ENCODE results near the gene VAMP5.

The VAMP5 gene

DNA sequence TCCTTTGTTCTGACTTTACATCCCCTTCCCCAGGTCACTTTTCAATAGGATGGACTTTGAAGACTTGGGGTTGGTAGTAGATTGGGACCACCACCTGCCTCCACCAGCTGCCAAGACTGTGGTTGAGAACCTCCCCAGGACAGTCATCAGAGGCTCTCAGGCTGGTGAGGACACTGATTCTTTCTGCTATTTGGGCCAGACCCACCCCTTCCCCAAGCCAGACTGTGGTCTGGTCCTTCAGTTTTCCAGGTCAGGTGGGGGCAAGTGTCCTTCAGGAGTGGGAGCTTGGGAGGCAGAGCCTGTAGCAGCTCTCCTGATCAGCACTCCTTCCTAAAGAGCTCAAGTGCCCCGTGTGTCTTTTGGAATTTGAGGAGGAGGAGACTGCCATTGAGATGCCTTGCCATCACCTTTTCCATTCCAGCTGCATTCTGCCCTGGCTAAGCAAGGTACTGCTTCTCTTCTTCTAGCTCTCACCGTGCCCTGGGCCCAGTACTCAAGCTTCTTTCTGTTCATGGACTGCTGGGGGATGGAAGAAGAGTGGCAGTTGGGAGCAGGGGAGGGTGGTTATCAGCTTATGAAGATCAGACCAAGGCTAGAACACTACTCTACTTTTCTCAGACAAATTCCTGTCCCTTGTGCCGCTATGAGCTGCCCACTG lies 12.4 kb downstream of the VAMP5 start:
- in situ Hi-C loops (cut with HindIII; ENCODE audit: low pct_ligation_motif_present, low sequenced_read_pairs), result no loop called here
- no peak for DNase-seq
- no peak overlapping the region for H3K27ac ChIP-seq
- no peak for TF ChIP-seq CTCF (IDR thresholded peaks at IDR 0.05; ENCODE audit: low read depth, low read length, missing control alignments)
- peak overlapping the region; percentile 98 for H3K4me3 ChIP-seq (ENCODE audit: low read depth, low read length)
- peaks cover 15% of the 10 kb centered on the region for H3K36me3 ChIP-seq (replicated peaks)
- no peaks in the 10 kb centered on the region for H3K27me3 ChIP-seq (replicated peaks)

DNA sequence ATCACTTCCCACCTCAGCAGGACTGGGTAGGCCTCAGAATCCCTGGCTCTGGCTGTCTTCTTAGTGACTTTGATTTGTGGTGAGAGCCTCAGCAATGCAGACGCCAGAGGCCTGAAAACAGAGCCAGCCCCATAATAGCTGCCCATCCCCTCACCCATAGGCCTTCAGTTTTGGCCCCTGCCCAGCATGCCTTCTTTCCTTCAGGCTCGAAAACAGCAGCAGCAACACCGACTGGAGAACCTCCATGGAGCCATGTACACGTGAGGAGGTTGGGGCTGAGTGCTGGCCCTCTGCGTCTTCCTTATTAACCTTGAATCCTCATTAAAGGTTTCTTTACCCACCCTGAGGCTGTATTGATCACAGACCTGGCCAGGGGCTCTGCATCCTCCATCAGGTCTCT lies 13.0 kb downstream of the VAMP5 start:
- no peak overlapping the region for H3K4me3 ChIP-seq (ENCODE audit: low read depth, low read length)
- no peak overlapping the region for H3K27ac ChIP-seq
- in situ Hi-C loops (cut with HindIII; ENCODE audit: low pct_ligation_motif_present, low sequenced_read_pairs), result no loop called here
- H3K27me3 ChIP-seq (replicated peaks), result no peaks in the 10 kb centered on the region
- TF ChIP-seq CTCF (IDR thresholded peaks at IDR 0.05; ENCODE audit: low read depth, low read length, missing control alignments), result no peak
- peaks cover 15% of the 10 kb centered on the region for H3K36me3 ChIP-seq (replicated peaks)
- DNase-seq, result no peak

DNA sequence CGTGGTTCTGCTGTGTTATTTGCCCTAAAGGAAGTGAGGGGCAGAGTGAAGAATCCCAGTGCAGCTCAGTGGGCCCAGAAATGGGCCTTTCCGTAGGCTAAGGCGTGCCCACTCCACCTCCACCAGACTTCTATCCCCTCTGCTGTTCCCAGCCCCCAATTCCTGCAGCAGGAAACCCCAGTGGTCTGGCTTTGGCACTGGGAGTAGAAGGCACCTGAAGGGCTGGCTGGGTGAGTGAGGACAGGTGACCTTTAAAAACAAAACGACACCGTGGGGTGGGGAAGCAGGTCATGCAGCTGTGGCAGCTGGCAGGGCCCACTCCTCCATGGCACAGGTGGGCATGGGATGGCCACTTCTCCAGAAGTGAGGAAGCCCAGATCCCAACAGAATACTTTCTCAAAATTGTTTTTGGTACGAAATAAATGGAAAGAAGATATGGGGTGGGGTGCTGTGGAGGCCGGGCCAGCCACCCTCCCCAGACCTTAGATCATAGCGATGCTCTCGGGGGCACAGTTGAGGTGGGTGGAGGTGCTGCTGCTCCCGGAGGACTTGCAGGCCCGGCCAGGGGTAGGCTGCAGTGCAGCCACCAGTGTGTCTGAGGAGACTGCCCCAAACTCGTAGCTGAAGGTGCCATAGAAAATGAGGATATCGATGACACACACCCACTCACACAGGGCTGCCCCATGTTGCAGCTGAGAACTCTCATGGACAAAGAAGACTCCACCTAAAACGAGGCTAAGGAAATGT lies 14.5 kb downstream of the VAMP5 start:
- H3K27me3 ChIP-seq (replicated peaks), result no peaks in the 10 kb centered on the region
- in situ Hi-C loops (cut with HindIII; ENCODE audit: low pct_ligation_motif_present, low sequenced_read_pairs), result no loop called here
- TF ChIP-seq CTCF (IDR thresholded peaks at IDR 0.05; ENCODE audit: low read depth, low read length, missing control alignments), result no peak
- H3K27ac ChIP-seq, result no peak overlapping the region
- no peak overlapping the region for H3K4me3 ChIP-seq (ENCODE audit: low read depth, low read length)
- peaks cover 15% of the 10 kb centered on the region for H3K36me3 ChIP-seq (replicated peaks)
- no peak for DNase-seq

GRCh38 chr2:85599468-85600234 lies 15.4 kb downstream of the VAMP5 start:
- no peak for DNase-seq
- peaks cover 15% of the 10 kb centered on the region for H3K36me3 ChIP-seq (replicated peaks)
- in situ Hi-C loops (cut with HindIII; ENCODE audit: low pct_ligation_motif_present, low sequenced_read_pairs), result no loop called here
- TF ChIP-seq CTCF (IDR thresholded peaks at IDR 0.05; ENCODE audit: low read depth, low read length, missing control alignments), result no peak
- no peak overlapping the region for H3K4me3 ChIP-seq (ENCODE audit: low read depth, low read length)
- H3K27ac ChIP-seq, result no peak overlapping the region
- no peaks in the 10 kb centered on the region for H3K27me3 ChIP-seq (replicated peaks)

GRCh38 chr2:85600235-85600575 lies 16.0 kb downstream of the VAMP5 start:
- DNase-seq, result no peak
- Histone ChIP-seq H3K4me3 (ENCODE audit: low read depth, low read length) (no peak overlapping the region), H3K36me3 (replicated peaks) (peaks cover 15% of the 10 kb centered on the region), H3K27me3 (replicated peaks) (no peaks in the 10 kb centered on the region), H3K27ac (no peak overlapping the region)
- in situ Hi-C loops (cut with HindIII; ENCODE audit: low pct_ligation_motif_present, low sequenced_read_pairs), result no loop called here
- TF ChIP-seq CTCF (IDR thresholded peaks at IDR 0.05; ENCODE audit: low read depth, low read length, missing control alignments), result no peak

All from brain microvascular endothelial cell (primary cell).